Dendritic cell treated with granulocyte-macrophage colony-stimulating factor and Interleukin-4, amounts not matched to agents 40 ng/mL and 50 ng/mL, for 4 days (primary cell): ENCODE data around the gene ATRIP.
"Not testable (repeated sequence)": the region's sequence is repeated elsewhere in the genome, so short reads cannot be mapped to it uniquely, and the experiment has no call there.

Source experiments
- H3K27ac Mint-ChIP-seq: one replicate; pipeline ENCODE4 v1.8.0; 2022; ENCODE audit warnings: mild to moderate bottlenecking, mixed read lengths
- H3K27me3 Mint-ChIP-seq: one replicate; pipeline ENCODE4 v1.8.0; 2022; ENCODE audit warnings: mild to moderate bottlenecking, mixed read lengths
- H3K36me3 Mint-ChIP-seq: one replicate; pipeline ENCODE4 v1.8.0; 2022; ENCODE audit warnings: low read depth, mixed read lengths
- H3K4me1 Mint-ChIP-seq: one replicate; pipeline ENCODE4 v1.8.0; 2022; ENCODE audit warnings: low read depth, mixed read lengths
- H3K4me3 Mint-ChIP-seq: one replicate; pipeline ENCODE4 v1.8.0; 2022; ENCODE audit warnings: mild to moderate bottlenecking, moderate library complexity, mixed read lengths
- H3K9me3 Mint-ChIP-seq: one replicate; pipeline ENCODE4 v1.8.0; 2022; ENCODE audit warnings: mixed read lengths
- intact Hi-C: fragments of 100-400 bp; cut with micrococcal nuclease; formaldehyde crosslinking; loops from one replicate; pipeline ENCODE4 v1.15.0; 2022

ATRIP gene

DNA sequence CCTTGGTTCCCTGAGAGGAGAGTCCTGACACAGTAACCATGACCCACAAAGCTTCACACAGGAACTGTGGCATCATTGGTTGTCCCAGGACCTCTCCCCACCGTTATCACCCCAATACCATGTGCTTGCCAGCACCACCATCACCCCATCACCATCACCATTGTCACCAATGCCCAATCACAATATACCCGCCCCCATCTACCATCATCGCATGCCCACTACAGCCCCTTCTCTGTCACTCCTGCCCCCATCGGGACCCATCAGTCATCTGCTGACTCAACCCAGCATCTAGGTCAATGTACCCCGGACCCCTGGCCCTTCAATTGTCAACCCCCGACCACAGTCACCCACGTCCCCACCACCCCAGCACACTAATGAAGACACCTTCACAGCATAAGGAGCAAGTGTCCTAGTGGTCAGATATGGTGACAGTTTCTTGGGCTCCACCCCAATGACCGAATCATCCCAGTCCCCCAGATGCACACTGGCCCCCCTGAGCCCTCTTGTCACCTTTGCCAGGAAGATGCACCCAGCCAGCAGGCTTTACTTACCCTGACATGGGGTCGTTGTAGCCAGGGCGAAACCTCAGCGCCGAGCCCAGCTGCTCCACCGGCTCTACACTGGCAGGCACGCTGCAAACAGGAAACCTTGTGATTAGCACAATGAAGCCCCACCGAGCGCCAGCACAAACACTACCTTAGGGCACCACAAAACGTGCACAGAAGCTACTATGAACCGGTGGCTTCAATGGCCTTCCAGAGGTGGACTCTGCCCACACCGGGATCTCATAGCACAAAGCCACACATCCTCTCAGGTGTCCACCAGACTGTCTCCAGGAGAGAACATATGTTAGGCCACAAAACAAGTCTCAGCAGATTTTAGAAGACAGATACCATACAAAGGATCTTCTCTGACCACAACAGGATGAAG, 32.4 kb downstream of the ATRIP start:
- Mint-ChIP-seq H3K9me3 (no peaks in the 10 kb centered on the region), H3K27ac (no peak overlapping the region), H3K4me1 (peaks cover 23% of the 10 kb centered on the region), H3K36me3 (peaks cover 27% of the 10 kb centered on the region), H3K4me3 (no peak overlapping the region), H3K27me3 (no peaks in the 10 kb centered on the region)
- intact Hi-C loops: no loop called here

DNA sequence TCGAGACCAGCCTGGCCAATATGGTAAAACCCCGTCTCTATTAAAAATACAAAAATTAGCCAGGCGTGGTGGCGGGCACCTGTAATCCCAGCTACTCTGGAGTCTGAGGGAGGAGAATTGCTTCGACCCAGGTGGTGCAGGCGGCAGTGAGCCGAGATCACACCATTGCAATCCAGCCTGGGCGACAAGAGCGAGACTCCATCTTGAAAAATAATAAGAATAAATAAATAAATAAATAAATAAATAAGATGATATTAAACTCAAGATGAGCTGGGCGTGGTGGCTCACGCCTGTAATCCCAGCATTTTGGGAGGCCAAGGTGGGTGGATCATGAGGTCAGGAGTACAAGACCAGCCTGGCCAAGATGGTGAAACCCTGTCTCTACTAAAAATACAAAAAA, 34.4 kb downstream of the ATRIP start:
- Mint-ChIP-seq H3K36me3 (peaks cover 19% of the 10 kb centered on the region), H3K4me1 (peaks cover 17% of the 10 kb centered on the region)
- H3K27me3 Mint-ChIP-seq, H3K9me3 Mint-ChIP-seq, intact Hi-C loops, H3K27ac Mint-ChIP-seq, H3K4me3 Mint-ChIP-seq: not testable (repeated sequence)

DNA sequence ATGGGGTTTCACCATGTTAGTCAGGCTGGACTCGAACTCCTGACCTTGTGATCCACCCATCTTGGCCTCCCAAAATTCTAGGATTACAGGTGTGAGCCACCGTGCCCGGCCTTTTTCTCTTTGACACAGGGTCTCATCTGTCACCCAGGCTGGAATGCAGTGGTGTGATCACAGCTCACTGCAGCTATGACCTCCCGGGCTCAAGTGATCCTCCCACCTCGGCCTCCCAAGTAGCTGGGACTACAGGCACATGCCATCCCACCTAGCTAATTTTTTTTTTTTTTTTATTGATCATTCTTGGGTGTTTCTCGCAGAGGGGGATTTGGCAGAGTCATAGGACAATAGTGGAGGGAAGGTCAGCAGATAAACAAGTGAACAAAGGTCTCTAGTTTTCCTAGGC, 36.3 kb downstream of the ATRIP start:
- peaks cover 16% of the 10 kb centered on the region for H3K36me3 Mint-ChIP-seq
- H3K27ac Mint-ChIP-seq, H3K9me3 Mint-ChIP-seq, H3K4me3 Mint-ChIP-seq, intact Hi-C loops, H3K27me3 Mint-ChIP-seq: not testable (repeated sequence)
- peaks cover 12% of the 10 kb centered on the region for H3K4me1 Mint-ChIP-seq

DNA sequence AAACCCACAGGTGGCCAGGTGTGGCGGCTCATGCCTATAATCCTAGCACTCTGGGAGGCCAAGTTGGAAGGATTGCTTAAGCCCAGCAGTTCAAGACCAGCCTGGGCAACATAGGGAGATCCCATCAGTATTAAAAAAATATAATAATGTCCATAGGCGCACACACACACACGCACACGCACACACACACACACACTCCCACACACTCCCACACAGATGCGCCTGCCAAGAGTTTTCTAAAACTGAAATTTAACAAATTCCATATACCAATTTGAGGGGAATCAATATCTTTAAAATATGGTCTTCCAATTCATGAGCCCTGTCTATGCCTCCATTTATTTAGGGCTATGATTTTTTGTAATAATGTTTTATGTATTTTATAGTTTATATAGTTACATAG, 40.4 kb downstream of the ATRIP start:
- intact Hi-C loops: no loop called here
- Mint-ChIP-seq H3K27me3 (no peaks in the 10 kb centered on the region), H3K27ac (no peak overlapping the region), H3K9me3 (no peaks in the 10 kb centered on the region), H3K36me3 (peaks cover 2% of the 10 kb centered on the region), H3K4me3 (no peak overlapping the region), H3K4me1 (no peaks in the 10 kb centered on the region)

DNA sequence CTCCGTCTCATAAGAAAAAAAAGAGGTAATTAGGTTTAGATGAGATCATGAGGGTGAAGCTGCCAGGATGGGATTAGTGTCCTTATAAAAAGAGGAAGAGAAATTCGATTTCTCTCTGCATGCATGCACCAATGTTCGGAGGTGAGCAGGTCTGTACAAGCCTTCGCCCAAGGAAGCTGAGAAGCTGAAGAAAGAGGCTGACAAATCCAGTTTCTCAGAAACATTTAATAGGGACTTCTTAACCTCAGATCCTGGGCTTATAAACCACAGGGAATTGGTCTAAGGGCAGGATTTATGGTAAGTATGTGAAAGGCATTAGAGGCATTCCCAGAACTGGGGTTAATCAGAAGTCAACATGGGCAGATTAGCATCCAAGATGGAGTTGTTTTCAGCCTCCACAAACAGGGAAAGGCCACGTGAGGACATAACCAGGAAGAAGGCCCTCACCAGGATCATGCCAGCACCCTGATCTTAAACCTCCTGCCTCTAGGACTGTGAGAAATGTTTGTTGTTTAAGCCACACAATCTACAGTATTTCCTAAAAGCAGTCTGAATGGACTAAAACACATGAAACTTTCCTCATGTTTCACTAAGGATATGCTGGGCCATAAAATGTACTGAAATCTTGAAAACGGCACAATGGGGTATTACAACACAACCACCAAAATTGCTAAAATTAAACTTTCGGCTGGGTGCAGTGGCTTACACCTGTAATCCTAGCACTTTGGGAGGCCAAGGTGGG, 46.1 kb downstream of the ATRIP start:
- intact Hi-C loops: no loop called here
- peaks cover 9% of the 10 kb centered on the region for H3K4me1 Mint-ChIP-seq
- no peak overlapping the region for H3K4me3 Mint-ChIP-seq
- H3K36me3 Mint-ChIP-seq: peaks cover 11% of the 10 kb centered on the region
- H3K27me3 Mint-ChIP-seq: no peaks in the 10 kb centered on the region
- no peak overlapping the region for H3K27ac Mint-ChIP-seq
- H3K9me3 Mint-ChIP-seq: no peaks in the 10 kb centered on the region

DNA sequence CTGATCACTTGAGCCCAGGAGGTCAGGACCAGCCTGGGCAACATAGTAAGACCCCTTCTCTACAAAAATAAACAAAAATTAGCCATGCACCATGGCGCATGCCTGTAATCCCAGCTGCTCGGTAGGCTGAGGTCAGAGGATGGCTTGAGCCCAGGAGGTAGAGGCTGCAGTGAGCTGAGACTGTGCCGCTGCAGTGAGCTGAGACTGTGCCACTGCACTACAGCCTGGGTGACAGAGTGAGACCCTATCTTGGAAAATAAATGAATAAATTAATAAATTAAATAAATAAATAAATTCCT, 46.6 kb downstream of the ATRIP start:
- Mint-ChIP-seq H3K36me3 (peaks cover 17% of the 10 kb centered on the region), H3K27ac (no peak overlapping the region), H3K9me3 (peaks cover 5% of the 10 kb centered on the region), H3K4me1 (peaks cover 9% of the 10 kb centered on the region), H3K4me3 (no peak overlapping the region), H3K27me3 (no peaks in the 10 kb centered on the region)
- intact Hi-C loops: no loop called here

DNA sequence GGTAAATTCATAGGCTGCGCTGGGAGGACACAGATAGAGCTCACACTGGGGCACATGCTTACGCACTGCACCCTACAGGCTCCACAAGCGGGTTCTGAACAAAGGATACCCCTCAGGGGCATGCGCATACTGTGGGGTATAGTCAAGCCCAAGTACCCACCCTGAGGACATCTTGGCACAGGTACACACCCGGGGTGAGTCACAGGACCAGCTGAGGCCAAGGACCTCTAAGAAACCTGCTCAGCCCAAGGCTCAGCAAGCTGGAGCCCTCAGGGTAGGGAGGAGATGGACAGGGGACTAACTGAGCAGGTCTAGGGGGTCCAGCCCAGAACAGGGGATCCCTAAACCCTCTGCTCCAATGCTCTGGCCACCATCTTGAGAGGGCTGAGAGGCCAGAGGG, 54.1 kb downstream of the ATRIP start:
- peaks cover 44% of the 10 kb centered on the region for H3K4me1 Mint-ChIP-seq
- H3K9me3 Mint-ChIP-seq: peaks cover 10% of the 10 kb centered on the region
- intact Hi-C loops: no loop called here
- no peaks in the 10 kb centered on the region for H3K27me3 Mint-ChIP-seq
- H3K4me3 Mint-ChIP-seq: no peak overlapping the region
- peaks cover 31% of the 10 kb centered on the region for H3K36me3 Mint-ChIP-seq
- H3K27ac Mint-ChIP-seq: no peak overlapping the region

DNA sequence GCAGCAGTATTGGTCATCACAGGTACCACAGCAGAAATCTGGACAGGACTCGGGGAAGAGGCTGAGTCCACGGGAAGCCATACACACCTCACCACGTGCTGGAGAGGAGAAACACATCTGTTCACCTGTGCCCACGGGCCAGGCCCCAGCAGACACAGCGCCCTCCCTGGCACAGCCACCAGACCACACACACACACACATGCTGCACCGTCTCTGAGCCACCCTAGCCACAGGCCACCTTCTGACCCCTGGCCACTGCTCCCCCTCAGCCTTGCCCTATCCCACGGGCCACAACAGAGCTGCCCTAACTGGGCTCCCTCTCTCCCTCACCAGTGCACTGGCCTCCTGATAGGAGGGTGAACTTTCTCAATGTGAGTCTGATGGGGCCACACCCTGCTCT, 54.7 kb downstream of the ATRIP start:
- Mint-ChIP-seq H3K27me3 (no peaks in the 10 kb centered on the region), H3K36me3 (peaks cover 31% of the 10 kb centered on the region), H3K27ac (no peak overlapping the region), H3K4me3 (no peak overlapping the region), H3K4me1 (peaks cover 48% of the 10 kb centered on the region), H3K9me3 (peaks cover 10% of the 10 kb centered on the region)
- intact Hi-C loops: no loop called here

DNA sequence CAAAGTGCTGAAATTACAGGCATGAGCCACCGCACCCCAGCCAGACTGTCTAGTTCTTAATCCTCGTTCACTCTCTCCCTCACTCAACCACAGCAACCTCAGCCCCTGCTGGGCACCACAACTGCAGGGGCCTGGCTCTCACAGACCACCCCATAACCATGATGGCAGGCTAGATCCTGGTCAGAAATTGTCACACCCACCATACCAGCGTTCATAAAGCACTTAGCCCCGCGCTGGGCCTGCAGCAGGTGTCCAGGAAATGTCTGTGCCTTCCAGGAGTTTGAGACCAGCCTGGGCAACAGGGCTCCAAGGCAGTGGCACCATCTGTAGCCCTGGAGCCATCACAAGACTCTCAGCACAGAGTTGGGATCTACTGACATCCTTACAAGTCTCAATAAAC, 55.6 kb downstream of the ATRIP start:
- Mint-ChIP-seq H3K4me3 (no peak overlapping the region), H3K27ac (no peak overlapping the region), H3K36me3 (peaks cover 31% of the 10 kb centered on the region), H3K9me3 (peaks cover 10% of the 10 kb centered on the region), H3K4me1 (peaks cover 56% of the 10 kb centered on the region), H3K27me3 (peaks cover 2% of the 10 kb centered on the region)
- intact Hi-C loops: no loop called here

DNA sequence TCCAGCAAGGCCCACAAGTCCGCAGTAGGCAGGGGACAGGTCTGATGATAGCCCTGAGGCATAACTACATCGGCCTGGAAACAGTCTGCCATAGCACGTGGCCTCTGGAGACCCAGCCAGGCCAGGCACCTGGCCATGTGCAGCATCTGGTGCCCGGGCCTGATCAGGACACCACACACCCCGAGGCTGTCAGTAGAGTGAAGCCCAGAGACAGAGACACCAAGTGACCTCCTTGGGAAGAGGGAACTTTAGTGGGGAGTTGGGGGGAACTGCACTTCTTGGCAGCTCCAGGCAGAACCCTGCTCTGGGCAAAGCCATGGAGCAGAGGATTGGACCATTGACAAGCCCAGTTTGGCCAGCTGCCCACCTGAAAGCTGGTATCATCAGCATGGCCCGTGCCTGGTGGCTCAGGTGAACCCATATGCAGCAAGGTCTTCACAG, 56.2 kb downstream of the ATRIP start:
- Mint-ChIP-seq H3K27me3 (peaks cover 2% of the 10 kb centered on the region), H3K4me3 (no peak overlapping the region), H3K9me3 (peaks cover 10% of the 10 kb centered on the region), H3K4me1 (peaks cover 62% of the 10 kb centered on the region), H3K36me3 (peaks cover 25% of the 10 kb centered on the region), H3K27ac (peak overlapping the region; percentile 82)
- intact Hi-C loops: no loop called here

DNA sequence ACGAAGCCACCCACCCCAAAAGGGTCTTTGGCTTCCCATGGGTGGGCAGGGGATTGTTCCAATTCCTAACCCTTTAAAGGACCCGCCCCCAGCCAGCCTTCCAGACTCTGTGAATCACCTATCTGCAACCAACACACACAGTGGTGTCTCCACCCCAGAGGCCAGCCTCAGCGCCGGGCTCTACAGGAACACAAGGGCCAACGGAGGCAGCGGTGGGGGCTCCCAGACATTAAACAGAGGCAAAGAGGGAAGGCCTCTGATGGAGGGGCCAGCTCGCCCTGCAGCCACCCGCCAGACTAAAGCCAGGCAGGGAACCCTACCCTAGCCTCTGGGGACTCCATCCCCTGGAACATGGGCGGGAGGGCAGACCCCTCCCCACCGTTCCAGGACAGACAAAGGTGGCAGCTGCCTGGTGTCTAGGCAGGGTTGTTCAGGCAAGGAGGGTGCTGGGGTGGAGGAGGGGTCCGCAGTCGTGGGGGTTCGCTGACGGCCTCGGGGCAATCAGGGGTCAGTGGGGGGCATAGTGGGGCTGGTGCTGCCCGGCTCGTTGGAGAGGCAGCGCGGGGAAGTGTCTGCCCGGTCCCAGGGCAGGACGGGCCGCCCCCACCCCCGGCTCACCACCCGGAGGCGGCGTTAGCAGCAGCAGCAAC, 57.0 kb downstream of the ATRIP start:
- Mint-ChIP-seq H3K27ac (peak overlapping the region; percentile 82), H3K36me3 (peaks cover 18% of the 10 kb centered on the region), H3K9me3 (peaks cover 2% of the 10 kb centered on the region), H3K27me3 (peaks cover 2% of the 10 kb centered on the region), H3K4me1 (peaks cover 65% of the 10 kb centered on the region), H3K4me3 (peak overlapping the region; percentile 79)
- intact Hi-C loops: no loop called here

DNA sequence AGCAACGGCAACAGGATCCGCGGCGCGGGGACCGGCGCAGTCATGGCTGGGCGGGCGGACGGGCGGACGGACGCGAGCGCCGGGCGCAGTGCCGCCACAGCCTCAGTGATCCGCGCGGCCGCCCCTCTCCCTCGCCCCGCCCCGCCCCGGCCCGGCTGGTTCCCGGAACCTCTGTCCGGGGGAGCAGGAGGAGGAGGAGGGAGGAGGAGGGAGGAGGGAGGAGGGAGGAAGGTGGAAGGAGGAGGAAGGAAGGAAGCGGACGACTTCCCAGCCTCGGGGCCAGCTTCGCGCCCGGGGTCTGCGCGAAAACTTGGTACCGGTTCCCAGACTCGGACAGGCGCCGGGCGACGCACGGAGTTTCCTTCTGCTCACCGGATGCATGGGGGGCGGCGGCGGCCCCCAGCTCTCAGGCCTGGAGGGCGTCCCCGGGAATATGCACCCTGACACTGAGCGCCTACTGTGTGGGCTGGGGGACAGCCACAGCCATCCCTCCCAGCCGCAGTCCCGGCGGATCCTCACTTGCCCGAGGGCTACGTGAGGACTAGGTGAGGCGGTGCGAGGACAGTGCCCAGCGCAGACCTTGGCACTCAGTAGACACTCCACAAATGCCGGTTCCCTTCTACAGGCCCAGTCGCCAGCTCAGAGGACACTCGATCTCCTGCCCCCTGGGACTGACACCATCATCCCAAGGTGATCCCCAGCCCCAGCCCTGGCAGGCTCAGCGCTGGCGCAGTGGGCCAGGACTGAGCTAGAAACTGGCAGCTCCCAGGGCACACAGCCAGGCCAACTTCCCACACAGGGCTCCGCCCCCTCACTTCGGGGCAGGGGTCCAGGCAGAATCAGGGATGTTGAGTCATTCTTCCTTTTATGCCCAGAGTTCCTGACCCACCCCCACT, 57.8 kb downstream of the ATRIP start, which contains the start of gene SHISA5:
TSS of gene SHISA5 (minus strand) at position 124 of the 896 bp plus-strand sequence. CDS start at position 44, 80 bp downstream.
- intact Hi-C loops: no loop called here
- Mint-ChIP-seq H3K9me3 (no peaks in the 10 kb centered on the region), H3K4me3 (peak within 1 kb of the TSS; percentile 79), H3K36me3 (peaks cover 11% of the 10 kb centered on the region), H3K27ac (peak within 1 kb of the TSS; percentile 82), H3K4me1 (peaks cover 65% of the 10 kb centered on the region), H3K27me3 (peaks cover 2% of the 10 kb centered on the region)

DNA sequence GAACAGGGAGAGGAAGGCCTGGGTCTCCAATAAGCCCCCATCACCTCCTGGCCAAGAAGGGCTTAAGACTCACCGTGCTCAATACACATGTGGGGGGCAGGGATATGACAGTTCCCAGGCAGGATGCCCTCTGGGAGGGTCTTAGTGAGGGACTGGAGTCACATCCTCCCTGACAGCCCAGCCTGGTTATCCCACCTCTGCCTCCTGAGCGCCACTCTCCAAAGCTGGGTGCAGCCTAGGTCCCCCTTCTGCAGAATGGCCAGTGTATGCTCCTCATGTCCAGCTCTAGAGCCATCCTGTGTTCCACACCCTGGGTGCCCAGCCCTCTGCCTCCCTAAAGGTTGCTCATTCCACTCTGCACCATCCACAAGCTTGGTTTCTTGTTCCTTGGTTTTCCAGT, 58.6 kb downstream of the ATRIP start:
- Mint-ChIP-seq H3K27ac (no peak overlapping the region), H3K4me3 (no peak overlapping the region), H3K36me3 (peaks cover 7% of the 10 kb centered on the region), H3K27me3 (peaks cover 2% of the 10 kb centered on the region), H3K4me1 (peaks cover 65% of the 10 kb centered on the region), H3K9me3 (no peaks in the 10 kb centered on the region)
- intact Hi-C loops: no loop called here
